Nucleus accumbens (tissue), 56 donors: ENCODE measurements around the gene IDH3G.
"Not testable (repeated sequence)": the region's sequence is repeated elsewhere in the genome, so short reads cannot be mapped to it uniquely, and the experiment has no call there.

Experiments
- DNase-seq, 56 donors: peaks; one replicate each; lab custom pipeline; 2025; lab: John Stamatoyannopoulos, UW

Gene IDH3G

DNA sequence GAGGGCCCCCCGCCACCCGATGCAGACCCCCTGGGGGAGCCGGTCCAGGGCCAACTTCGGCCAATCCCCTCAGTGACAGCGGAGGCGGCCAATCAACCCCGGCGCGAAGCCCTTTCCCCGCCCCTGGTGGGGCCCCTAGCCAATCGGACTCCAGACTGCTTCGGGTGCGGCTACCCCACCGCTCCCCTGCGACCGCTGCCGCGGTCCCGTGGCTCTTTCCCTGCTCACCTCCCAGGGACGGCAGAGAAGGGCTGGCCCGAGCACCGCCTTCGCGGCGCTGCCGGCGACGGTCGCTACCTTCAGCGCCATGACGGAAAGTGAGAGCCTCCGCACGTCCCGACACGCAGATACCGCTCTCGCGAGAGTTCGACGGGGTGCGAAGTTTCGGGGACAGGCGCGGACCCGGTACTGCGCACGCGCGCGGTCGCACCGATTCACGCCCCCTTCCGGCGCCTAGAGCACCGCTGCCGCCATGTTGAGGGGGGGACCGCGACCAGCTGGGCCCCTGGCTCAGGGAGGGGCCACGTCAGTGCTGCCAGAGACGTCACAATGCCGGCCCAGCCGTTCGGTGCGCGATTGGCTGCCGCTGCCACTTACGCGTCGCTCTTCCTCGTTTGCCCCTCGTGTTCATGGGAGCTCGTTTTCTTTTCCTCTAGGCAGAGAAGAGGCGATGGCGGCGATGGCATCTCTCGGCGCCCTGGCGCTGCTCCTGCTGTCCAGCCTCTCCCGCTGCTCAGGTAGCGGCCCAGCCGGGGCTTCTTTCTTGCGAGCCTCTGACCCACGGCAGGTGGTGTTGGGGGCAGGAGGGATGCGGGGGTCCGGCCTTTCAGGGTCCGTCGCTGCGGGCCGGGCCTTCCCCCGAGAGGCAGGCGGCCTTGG lies at the start of gene IDH3G, which contains the start of gene SSR4:
IDH3G (minus strand) TSS at position 358 of the 879 bp plus-strand sequence; CDS start at position 309, 49 bp downstream.
SSR4 (plus strand) TSS at position 651 of the 879 bp plus-strand sequence; CDS start at position 671, 20 bp downstream.
- peak; percentile 48 to 95 (median 88) for DNase-seq

DNA sequence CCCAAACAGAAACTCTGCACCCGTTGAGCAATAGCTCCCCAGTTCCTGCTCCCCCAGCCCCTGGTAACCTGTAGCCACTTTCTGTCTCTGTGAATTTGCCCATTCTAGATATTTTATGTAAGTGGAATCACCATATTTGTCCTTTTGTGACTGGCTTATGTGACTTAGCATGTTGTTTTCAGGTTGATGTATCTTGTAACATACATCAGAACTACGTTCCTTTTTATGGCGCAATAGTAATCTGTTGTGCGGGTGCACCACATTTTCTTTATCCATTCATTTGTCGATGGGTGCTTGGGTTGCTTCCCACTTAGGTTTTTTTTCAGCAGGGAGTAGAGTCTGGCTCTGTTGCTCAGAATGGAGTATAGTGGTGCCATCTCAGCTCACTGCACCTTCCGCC lies 42.7 kb upstream of the IDH3G start:
- no peak for DNase-seq

DNA sequence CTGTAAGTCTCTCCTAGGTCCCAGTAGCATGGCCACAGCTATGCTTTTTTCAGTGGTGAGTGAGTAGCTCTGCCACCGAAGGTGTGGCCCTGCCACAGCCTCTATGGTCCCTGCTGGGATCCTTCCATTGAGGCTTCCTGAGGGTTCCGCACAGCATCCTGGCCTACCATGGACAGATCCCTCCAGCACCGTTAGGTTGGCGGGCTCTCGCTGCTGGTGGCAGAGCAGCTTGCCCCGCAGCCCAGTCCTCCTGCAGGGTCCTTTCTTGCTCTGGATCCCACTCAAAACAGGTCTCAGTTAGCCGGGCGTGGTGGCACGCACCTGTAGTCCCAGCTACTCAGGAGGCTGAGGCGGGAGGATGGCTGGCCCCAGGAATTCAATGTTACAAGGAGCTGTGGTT lies 38.6 kb upstream of the IDH3G start:
- no peak for DNase-seq

DNA sequence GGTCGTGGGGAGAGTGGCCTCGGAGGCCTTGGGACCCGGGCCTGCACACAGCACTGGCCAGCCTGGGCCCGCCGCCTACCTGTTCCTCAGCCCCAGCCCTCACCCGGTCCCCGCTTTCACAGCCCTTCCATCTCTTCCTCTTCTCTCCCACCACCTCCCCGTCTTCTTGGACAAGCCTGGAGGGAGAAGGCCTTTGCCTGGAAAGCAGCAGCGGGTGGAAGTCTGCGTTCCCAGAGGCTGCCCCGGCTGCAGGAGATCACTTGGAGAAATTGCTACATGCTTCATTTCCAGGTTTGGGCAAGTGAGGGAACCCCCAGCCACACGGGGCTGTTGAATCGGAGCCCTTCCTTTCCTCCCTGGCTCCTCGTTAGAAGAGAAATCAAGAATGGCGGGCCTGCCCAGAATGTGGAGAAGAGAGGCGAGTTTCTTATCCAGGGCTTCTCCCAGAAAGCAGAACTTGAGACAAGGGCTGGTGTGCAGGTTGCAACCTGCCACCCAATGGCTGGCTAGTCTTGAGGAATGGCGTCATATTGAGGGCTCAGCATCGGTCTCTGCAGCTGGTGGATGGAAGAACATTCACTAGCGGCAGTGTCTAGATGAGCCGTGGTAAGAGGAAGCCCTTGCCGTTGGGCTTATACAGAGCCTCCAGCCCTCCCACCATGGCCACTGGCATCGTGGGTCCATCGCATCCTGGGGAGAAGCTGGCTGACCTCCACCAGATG lies 37.4 kb upstream of the IDH3G start:
- DNase-seq = no peak

DNA sequence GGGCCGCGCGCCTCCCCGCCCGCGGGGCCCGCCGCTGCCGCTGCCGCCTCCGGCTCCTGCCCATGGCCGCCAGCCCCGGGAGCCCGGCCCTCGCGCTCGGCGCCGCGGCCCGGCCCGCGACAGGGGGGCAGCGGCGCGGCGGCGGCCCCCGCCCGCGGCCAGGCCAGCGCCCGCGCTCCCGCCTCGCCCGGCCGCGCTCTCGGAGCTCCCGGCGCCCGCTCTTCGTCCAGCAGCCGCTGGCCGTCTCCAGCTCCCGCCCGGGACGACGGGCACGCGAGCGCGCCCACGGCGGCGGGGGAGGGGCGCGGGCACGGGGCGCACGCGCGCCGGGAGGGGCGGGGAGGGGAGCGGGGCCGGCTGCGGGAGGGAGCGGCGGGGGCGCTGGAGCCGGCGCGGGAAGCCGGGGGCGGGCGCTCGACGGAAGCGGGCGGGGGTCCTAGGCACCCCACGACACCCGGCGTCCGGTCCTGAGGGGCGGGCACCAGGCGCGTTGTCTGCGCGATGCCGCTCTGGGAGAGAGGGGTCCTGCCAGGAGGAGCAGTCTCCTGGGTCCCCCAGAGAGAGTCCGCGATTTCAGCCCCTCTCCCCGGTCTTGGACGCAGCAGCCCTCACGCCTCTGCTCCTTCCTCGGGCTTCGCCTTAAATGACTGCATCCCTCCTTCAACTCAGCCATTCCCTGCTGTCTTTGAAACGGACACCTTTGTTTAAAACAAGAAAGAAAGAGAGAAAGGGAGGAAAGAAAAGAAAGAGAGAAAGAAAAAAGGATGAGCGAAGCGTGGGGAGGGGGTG lies 36.7 kb upstream of the IDH3G start:
- DNase-seq = peak in 2 of 56 donors; percentile 7

DNA sequence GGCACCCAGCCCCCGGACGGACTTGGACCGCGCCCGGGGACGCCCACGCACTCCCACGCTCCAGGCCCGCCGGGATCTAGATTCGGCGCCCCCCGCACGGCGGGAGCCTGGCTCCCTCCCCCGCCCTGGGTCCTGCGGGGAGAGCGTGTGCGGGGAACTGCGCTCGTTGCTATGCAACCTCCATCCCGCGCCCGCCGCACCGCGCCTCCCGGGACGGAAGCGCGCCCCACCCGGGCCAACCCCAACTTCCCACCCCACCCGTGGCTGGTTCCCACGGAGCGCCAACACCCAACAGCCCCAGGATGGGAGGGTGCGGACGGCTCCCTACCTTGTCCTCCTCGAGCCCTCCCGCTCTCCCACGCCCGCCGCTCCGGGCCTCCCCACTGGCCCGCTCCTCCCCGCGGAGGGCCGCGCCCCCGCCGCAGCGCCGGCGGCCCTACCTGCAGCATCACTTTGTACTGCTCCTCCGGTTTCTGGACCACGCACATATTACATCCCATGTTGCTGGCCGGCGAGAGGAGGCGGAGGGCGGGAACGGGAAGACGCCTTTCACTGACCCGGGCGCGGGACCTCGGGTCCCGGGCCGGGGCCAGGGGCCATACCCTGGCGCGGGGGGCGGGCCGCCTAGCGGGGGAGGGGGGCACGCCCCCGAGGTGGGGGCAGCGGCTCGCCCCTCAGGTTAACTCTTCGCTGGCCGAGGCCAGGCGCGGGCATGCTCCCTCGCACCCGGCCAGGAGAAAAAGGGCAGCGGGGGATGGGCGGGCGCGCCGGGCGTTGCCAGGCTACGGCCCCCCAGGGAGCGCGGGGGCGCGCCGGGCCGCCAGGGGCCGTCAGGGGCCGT lies 35.8 kb upstream of the IDH3G start, which contains the start of gene PDZD4:
PDZD4 (minus strand) TSS at position 746 of the 841 bp plus-strand sequence; CDS start at position 500, 246 bp downstream.
- DNase-seq = peak in 13 of 56 donors; percentile 10 to 58 (median 19)

DNA sequence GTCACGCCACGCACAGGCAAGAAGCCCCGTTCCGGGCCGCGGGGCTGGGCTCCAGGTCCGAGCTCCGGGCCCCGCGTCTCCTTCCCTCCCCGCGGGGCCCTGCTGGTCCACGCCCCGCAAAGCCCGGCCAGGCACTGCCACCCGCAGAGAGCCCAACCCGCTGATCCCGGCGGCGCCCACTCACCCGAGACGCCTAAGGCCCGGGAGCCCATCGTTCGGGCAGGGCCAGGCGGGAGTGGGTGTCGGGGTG lies 35.3 kb upstream of the IDH3G start:
- no peak for DNase-seq

DNA sequence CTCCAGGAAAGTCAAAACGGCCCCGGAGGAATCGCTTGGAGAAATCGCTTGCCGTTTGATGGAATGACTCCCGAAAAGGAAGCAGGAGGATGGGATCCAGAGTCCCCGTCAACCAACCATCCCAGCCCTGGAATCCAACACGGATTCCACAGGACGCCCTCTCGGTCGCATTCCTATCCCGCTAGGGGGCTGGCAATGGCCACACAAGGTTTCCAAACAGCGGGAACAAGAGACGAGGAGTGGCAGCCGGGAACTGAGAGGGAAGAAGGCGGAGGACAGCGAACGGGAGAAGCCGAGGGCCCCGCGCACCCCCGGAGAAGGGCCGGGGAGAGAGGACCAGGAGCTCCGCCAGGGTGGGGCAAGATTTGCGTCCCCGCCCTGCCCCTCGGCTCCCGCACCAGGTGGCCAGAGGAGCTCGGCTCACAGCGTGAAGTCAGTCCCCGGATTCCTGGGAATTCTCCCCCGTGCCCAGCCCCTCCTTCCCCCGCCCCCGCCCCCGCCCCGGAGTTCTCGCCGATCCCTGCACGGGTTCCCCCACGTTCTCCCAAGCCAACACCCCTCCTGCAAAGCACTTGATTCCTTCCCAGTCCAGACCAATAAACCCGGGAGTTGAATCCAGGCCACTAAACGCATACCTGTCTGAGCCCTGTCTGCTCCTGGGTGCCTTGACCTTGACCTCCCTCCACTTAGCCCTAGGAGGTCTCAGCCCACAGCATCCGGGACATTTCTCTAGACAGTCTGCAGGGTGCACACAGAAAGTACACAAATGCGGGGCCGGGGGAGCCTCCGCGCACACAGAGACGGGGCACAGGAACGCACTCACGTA lies 34.8 kb upstream of the IDH3G start:
- peak in 2 of 56 donors; percentile 17 to 24 for DNase-seq

DNA sequence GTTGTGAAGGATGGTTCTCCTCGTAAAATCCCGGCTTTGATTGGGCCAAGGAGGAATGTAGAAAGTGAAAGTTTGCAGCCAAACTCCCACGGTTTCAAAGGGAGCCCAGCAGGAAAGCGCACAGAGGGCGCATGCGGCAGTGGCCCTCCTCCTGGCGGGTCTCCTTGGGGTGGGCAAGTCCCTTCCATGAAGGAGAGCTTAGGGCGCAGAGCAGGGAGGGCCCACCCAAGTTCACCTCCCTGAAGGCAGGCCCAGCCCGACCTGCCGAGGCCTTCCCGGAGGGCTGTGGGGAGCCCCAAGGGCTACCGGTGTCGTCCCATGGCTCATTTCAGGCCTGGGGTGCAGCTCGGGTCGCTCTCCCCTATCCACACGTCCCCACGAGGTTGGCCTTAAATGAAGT lies 34.1 kb upstream of the IDH3G start:
- DNase-seq = no peak

DNA sequence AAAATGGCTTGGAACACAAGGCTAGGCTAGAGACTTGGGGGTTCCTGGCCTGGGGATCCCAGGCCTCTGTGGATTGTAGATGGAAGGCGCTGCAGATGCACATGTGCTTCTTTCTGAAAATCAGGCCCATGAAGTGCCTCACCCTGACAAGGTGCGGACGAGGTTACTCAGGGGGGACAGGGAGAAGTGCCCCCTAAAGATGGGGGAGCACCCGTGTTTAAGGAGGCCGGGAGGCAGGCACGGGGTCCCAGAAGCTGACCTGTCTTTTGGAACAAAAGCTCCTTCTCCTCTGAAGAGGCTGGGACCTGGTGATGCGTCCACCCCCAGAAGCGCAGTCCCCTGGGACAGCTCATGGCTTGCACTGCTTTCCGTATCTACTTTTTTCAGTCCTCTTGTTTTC lies 33.7 kb upstream of the IDH3G start:
- no peak for DNase-seq

DNA sequence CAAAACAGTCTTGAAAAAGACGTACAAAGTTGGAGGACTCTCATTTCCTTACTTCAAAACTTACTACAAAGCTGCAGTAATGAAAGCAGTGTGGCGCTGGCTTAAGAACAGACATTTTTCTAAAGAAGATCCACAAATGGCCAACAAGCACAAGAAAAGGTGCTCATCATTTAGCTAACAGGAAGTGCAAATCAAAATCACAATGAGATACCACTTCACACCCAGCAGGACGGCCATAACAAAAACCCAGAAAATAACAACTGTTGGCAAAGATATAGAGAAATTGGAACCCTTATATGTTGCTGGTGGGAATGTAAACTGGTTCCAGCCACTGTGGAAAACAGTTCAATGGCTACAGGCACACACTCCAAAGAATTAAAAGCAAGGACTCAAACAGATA lies 32.8 kb upstream of the IDH3G start:
- DNase-seq = no peak

DNA sequence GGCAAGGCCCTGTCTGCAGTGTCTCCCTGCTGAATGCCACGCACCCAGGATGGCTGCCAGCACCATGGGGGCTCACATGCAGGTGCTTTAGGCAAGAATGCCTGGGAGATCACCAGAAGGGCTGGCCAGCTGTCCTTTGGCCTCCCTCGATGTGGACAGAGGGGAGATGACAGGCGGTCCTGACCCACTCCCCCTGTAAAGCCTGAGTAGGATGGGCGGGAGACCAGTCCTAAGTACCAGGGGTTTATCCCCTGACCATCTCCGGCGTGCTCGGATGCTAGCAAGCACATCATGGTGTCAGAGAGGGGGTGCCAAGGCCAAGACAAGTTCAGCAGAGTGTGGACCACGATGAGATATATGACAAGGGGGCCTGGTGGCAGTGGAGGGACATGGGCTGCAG lies 30.9 kb upstream of the IDH3G start:
- DNase-seq = no peak

DNA sequence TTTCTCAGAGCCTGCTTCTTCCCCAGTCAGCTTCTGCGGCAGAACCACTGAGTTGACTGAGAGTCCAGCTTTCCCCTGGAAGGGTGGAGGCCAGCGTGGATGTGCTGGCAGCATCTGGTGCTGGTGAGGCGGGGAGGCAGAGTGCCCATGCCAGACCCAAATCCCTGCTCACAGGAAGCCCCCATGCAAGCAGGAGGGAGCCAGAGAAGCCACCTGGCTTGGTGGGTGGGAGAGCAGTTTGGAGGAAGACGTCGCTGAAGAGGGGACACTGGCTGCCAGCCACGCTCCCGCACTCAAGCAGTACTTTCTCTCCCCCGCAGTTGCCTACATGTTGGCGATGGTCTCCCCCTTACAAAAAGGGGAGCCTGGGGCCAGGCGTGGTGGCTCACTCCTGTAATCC lies 30.2 kb upstream of the IDH3G start:
- no peak for DNase-seq

DNA sequence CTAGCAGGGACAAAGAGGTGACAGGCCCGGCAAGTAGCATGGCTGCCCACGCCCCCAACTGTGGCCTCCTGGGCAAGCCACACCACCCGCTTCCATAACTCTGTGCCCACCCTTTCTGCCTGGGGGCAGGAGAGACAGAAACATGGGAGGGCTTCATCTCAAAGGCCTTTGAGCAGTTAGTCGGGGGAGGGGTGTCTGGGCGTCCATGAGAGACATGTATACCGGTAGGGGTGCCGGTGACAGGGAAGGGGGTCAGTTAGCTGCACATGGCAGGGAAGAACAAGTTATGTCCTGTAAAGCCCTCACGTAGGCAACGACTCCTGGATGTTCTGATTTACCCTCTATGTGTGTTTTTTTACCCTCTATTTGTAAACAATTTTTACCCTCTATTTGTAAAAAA lies 26.9 kb upstream of the IDH3G start:
- DNase-seq = no peak

DNA sequence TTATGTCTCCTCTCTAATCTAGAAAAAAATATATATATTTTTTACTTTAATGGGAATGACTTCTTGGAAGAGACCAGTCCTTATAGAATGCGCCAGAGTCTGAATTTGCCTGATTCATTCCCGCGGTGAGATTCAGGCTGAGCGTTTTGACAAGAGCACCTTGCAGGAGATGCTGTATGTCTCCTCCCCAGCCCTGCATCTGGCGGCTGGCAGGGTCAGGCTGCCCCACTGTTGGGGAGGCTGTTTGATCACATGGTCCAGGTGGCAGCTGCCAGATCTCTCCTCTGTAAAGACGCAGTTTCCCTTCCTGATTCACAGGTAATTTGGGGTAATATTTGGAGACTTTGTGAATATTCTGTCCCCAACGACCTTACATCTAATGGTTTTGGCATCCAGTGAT lies 26.4 kb upstream of the IDH3G start:
- DNase-seq = no peak

DNA sequence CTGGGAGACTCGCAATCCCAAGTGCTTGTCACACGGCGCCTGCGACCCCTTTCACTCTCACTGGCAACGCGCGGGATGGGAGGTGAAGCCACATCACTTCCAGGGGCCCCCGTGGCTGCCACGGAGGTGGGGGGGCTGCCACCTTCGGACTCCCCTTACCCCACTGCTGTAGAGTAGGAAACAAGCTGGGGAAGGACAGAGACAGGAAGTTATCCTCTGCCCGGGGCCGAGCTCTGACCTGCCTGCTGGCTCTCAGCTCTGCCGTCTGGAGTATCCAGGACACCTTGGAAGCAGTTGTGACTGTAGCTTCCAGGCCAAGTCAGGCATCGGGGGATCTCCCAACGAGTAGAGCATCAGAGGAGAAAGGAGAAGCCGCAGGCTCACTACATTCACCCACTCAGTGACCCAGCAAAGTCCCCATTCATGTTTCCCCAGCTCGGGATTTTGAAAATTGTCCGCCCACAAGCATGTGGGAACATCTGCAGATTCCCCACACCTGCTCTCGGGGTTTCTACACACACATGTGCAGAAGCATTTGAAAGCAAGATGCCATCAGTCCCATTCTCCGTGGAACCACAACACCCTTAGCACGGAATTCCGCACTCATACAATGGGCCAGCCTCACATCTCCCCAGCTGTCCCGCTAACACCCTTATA lies 25.3 kb upstream of the IDH3G start:
- DNase-seq = peak in 2 of 56 donors; percentile 14 to 15

DNA sequence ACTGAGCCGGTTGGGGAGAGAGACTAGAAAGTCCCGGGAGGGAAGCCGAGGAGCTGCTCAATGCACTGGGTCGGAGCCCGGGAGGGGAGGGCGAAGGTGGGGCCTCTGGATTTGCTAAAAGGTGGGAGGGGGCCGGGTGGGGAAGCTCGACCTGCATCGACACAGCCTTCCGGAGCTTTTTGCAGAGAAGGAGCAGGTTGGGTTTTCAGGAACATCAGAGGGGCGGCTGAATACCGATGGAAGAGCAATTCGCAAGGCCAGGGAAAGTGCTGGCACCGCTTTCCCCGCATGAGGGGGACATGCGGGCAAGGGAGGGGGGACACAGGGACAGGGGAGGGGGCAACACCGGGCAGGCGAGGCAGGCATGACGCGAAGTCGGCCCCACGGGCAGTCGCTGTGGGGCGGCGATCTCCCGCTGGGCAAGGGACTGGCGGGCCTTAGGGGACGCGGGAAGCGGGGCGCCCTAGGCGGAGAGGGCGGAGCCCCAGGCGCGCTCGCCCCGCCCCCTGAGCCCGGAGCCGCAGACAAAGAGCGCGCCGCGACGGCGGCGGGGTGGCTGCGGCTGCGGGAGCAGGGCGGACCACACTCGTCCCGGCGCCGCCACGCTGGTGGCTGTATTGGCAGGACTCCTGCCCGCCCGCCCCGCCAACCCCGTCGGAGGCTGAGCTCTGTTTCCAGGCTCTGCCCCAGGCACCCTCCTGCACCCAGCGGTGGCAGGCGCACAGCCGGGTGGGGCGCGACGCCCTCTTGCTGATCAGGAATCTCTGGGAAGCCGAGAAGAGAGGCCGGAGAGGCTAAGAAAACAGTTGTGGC lies 24.6 kb upstream of the IDH3G start:
- peak in 6 of 56 donors; percentile 9 to 46 (median 19) for DNase-seq

DNA sequence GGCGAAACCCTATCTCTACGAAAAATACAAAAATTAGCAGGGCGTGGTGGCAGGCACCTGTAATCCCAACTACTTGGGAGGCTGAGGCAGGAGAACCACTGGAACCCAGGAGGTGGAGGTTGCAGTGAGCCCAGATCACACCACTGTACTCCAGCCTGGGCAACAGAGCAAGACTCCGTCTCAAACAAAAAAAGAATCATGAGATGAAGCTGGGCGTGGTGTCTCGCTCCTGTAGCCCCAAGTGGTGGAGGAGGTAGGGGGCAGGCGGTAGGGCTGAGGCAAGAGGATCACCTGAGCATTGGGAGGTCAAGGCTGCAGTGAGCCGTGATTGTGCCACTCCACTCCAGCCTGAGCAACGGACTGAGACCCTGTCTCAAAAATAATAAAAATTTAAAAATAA lies 23.9 kb upstream of the IDH3G start:
- not testable (repeated sequence) for DNase-seq
